Left hindlimb (tissue), 1 donor: Measurements from ENCODE around the gene DNAI7.

Source experiments
- DNase-seq: peaks from one replicate; pipeline ENCODE4 v3.0.0-alpha.2; 2018

DNAI7 gene

GRCh38 chr12:25162866-25163265 is 32.1 kb downstream of the DNAI7 start:
- no peak for DNase-seq

DNA sequence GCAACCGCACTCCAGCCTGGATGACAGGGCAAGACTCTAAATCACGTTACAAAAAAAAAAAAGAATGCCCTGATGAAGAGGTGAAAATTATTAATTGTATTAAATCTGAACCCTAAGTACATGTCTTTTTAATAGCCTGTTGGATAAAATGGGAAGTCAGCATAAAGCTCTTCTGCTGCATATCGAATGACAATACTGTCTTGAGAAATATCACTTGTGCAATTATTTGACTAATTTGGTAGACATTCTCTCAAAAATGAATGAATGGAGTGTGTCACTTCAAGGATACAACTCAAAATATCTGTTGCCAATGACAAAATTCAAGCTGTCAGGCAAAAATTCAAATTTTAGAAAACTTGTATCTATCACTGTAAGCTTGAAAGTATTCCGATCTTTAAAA is 38.9 kb downstream of the DNAI7 start:
- DNase-seq: no peak

DNA sequence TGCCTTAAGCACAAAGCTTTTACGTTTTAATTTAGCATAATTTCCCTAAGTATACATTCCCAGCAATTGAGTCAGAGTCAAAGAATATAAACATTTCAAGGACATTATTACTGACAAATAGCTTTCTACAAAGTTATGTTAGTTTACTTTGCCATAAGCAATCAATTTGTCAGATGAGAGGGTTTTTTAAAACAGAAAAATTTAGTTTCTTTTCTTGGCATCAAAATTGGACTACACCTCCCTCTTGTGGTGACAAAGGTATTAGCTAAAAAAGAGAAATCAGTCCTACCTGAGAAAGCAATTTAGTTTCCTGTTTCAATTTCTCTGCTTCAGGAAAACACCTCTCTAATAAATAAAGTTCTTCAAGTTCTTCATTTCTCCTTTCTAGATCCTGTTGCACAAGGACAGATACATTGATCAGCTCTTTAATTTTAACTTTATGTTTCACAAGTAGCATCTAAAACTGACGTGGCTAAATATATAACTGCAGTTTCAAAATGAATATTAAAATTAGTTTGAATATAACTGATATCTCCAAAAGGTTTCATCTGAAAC is 39.9 kb downstream of the DNAI7 start:
- DNase-seq: no peak

DNA sequence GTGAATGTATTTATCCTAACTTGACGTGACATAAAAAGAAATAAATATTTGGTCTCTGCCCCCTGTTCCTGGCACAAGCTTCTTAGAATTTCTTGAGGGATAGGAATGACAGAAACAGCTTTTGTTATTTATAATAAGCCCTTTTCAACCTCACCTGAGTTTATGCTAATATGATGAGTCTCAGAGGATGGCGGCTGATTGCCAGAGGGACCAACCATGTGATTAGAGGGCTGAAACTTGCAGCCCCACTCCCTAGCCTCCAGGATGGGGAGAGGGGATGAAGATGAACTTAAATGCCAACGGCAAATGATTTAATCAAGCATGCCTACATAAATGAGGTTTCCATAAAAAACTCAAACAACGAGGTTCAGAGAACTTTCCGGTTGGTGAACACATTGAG is 42.9 kb downstream of the DNAI7 start:
- DNase-seq: no peak

GRCh38 chr12:25151476-25151875 is 43.5 kb downstream of the DNAI7 start:
- peak; percentile 59 for DNase-seq

DNA sequence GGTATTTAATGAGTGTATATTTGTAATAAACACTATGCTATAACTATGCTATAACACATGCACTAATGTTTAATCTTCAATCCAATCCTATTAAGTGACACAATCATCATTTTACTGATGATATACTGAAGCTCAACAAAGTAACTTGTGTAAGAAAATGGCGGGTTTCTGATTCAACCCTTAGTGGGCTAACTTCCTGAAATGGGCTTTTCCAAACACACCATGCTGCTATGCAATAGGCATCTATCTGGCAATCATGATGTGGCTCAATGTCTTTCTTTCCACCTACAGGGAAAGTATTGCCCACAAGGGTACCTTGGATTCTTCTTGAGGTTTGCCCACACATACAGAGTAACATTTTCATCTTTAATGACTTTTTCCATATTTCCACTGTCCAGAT is 48.3 kb downstream of the DNAI7 start:
- no peak for DNase-seq

DNA sequence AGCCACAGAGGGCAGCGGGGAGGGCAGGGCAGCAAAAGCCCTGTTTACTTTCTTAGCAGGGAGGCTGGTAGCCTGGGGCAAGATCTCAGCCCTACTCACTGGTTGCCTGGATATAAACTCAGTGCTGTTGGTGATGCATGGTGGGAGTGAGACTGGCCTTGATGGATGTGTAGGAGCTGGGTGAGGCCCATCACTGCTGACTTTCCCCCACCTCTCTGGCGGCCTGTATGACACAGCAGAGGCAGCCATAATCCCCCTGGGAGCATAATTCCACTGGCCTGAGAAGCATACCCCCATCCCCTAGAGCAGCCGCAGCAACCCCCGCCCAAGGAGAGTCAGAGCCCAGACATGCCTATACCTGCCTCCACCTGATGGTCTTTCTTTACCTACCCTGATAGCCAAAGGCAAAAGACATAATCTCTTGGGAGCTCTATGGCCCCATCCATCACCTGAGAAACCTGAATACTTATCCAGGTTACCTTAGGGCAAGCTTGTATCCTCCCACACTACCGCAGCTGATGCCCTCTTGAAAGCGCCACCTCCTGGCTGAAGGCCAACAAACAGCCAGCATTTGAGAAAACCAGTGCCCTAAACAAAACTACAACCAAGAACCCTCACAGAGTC is 59.3 kb downstream of the DNAI7 start:
- DNase-seq: no peak

GRCh38 chr12:25131270-25131669 is 63.7 kb downstream of the DNAI7 start:
- DNase-seq: no peak

DNA sequence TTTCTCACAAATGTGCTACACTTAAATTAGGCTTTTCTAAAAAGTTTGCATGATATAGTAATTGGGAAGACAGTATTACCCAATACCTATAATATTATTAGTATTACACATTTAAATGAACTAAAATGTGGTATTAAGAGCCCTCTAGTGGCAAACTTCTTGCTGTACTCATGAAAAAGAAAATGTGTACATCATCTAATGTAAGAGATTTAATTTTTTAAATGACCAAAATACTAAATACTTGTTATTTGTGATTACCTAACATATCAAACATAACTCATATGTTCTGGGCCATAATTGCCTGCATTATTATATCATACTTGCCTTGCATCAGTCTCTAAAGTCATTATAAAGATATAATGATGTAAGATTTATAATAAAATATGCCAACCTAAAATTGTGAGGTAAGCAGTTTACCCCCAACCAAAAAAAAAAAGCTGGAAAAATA is 64.2 kb downstream of the DNAI7 start:
- DNase-seq: no peak

DNA sequence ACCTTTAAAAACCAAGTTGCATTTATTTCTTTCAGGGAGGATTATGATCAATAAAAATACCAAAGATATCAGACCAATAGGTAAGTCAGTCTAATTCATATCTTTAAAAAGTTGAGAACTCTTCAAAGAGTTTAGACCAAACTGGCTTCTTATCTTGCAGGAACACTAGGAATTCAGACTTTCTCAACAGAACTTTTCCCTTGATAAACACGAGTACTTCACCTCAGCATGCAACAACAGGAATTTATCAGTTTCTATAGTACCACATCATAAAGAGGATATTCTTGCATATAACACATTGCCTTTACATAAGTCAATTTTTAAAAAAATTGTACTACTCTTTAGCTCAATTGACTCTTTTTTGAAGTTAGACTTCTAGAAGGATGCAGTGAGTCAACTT is 68.2 kb downstream of the DNAI7 start:
- DNase-seq: no peak

- no peak for DNase-seq
Measured at GRCh38 chr12:25126101-25126500, 68.9 kb downstream of the DNAI7 start.

GRCh38 chr12:25124493-25124892 is 70.5 kb downstream of the DNAI7 start:
- DNase-seq: no peak

- DNase-seq: no peak
Measured at GRCh38 chr12:25123126-25123525, 71.8 kb downstream of the DNAI7 start.

GRCh38 chr12:25121916-25122315 is 73.0 kb downstream of the DNAI7 start:
- DNase-seq: no peak

GRCh38 chr12:25121110-25121509 is 73.8 kb downstream of the DNAI7 start:
- no peak for DNase-seq

DNA sequence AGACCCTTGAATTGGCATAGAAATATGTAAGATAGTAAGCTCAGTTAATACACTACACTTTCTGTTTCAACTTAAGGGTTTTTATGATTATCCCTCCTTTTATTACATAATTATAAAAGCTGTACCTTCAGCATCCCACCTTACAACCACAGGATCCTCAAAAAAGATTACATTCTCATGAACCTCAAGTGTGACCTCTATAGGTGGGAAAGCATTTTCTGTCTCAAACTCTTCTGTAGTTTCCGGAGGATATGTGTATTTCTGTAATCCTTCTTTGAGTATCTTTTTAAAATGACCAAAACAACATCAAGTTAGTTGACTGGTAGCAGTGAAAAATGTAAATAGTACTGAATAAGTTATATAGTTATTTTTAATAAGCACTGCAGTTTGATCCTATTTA is 75.9 kb downstream of the DNAI7 start:
- no peak for DNase-seq

DNA sequence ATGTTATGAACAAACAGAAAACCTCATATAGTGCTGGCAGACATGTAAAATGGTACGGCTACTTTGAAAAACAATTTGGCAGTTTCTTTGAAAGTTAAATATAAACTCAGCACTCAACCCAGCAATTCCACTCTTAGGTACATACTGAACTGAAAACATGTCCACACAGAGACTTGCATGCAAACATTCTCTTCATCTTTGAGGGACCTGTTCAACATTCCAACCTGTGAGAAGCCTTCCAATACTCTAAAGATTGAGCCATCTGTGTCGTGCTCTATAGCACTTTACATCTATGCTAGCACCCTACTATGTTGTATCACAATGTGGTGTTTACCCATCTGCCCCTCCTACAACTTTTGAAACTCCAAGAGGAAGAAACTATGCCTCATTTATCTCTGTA is 79.3 kb downstream of the DNAI7 start:
- DNase-seq: no peak

- DNase-seq: no peak
Measured at GRCh38 chr12:25113651-25114050, 81.3 kb downstream of the DNAI7 start.

GRCh38 chr12:25110260-25110659 is 84.7 kb downstream of the DNAI7 start:
- DNase-seq: no peak

DNA sequence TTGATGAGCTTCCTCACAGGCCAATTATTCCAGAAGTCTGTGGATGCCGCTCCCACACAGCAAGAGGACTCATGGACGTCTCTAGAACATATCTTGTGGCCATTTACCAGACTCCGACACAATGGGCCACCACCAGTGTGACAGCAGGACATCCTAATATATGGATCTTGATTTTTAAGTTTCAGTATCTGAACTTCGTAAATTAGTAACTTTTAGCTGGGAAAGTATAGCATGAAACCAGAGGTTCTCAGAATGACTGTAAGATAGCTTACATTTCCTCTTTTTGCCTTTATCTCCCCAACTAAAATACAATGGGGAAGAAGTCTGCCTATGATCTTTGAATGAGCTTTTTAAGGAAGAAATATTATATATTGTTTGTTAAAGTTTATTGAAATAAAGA is 87.0 kb downstream of the DNAI7 start:
- no peak for DNase-seq

DNA sequence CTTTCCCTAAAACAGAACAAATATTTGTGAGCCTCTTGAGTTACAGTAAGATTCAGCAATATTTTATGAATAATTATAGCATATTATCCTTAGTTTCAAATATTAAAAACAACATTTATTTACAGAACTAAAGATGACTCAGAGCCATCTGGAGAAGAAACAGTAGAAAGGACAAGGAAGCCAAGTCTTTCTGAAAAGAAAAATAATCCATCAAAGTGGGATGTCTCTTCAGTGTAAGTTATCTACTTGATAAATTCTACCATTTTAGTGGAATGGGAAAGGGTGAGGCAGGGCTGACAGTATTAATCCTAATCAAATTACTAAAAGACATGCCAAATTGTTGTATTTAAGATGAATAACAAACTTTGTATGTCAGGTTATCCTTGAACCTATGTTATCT is 88.1 kb downstream of the DNAI7 start:
- no peak for DNase-seq

DNA sequence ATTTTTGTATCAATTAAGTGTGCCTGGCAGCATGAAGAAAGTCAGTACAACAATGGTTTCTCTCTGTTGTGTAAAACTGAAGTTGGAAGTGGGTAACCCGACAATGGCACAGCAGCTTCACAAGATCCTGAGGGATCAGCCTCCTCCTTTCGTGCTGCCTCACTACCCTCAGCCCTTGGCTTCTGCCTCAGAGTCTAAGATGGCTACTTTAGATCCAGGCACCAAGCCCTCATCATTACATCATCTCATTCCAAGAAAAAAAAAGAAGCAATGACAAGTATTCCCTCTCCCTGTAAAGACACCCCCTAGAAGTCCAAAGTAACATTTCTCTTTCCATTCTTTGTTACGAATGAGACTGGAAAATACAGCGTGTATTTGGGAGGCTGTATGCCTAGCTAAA is 92.6 kb downstream of the DNAI7 start:
- no peak for DNase-seq

DNA sequence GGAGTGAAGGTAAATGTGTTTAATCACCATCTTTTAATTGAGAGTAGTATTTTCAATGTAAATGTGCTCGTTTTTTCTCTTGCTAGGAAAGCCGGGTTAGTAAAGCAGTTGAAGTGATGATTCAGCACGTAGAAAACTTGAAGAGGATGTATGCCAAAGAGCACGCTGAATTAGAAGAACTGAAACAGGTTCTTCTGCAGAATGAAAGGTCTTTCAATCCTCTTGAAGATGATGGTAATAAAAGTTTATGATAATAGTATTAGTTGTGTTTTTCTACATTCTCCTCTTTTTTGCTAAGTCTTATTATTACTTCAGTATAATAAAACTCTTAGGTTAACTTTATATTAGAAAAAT is 93.9 kb downstream of the DNAI7 start:
- no peak for DNase-seq

DNA sequence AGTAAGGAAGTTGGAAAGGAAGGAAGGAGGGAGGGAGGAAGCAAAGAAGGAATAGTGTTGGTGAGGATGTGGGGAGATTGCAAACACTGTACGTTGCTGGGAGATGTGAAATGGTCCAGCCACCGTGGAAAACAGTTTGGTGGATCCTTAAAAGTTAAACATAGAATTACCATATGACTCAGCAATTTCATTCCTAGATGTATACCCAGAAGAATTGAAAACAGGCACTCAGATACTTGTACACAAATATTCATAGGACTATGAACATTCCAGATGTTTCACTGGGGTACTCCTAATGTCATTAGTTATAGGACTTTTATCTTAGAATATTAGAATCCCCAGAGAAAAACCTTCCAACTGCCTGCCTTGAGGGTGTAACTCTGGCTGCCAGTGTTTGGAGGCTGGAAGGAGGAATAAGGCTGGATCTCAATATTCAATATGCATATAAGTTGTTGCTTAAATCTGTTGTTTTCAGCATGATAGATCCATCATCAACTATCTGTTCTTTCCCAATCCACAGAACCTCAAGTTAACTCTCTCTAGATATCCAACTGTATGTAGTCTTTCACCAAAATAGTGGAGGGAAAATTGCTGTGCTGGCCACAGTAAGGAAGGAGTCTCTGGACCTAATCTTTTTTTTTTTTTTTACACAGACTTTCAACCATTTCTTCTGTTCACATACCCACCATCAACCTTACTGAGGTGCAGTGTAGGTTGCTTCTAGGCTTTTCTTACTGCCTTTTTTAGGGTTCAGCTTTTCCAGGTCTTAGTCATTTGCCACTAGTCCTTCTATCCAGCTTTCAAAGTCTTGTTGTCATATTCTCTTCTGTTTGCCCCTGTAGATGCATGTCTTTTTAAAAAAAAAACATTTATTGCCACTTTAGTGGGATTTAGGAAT is 94.5 kb downstream of the DNAI7 start:
- DNase-seq: no peak
